Renal cortical epithelial cell (primary cell): ENCODE measurements around the gene SLCO1A2. TPM values are rescaled to one million over a fixed set of nuclear protein-coding genes. Genes with fewer than 3 reads are reported as not detected.

Source experiments
- DNase-seq: peaks from one replicate; pipeline ENCODE4 v3.0.0-alpha.2; 2011; ENCODE audit warnings: low read depth
- total RNA-seq: library from RNA; depleted of rRNA; stranded (reverse); fragments of >200 nt; gene quantifications from 2 replicates; pipeline ENCODE4 v1.2.3, GENCODE V29; 2014

Gene SLCO1A2
- total RNA-seq, 1 donor from 2014 or later = 0.35 TPM

GRCh38 chr12:21219206-21219605 lies 115.5 kb downstream of the SLCO1A2 start:
- DNase-seq = no peak

Other genes with a start within 250 kb of the SLCO1A2 start
- gene SLCO1B1, start 203.7 kb downstream of the SLCO1A2 start, total RNA-seq = not detected in 2 replicates
- gene IAPP, start 38.0 kb upstream of the SLCO1A2 start, total RNA-seq = not detected in 2 replicates
- 12.9 and 28.9 TPM in 2 replicates for gene PYROXD1, start 102.7 kb upstream of the SLCO1A2 start, total RNA-seq
- gene RECQL, start 166.7 kb upstream of the SLCO1A2 start, total RNA-seq = 40.7 and 62.0 TPM in 2 replicates
- gene GOLT1B, start 166.9 kb upstream of the SLCO1A2 start, total RNA-seq = 47.5 and 89.3 TPM in 2 replicates
- gene SPX, start 191.4 kb upstream of the SLCO1A2 start, total RNA-seq = 14.4 and 68.0 TPM in 2 replicates